A549 (cell line): ENCODE results near the gene HLA-DMB. TPM values are rescaled to one million over a fixed set of nuclear protein-coding genes. Genes with fewer than 3 reads are reported as not detected.

ENCODE experiments used
- ATAC-seq, 2 experiments: fragments of 200-7000 bp in 1 of 2; fragments of >200 bp in 1 of 2; cut with Nextera tagmentation in 1 of 2; cut with Tn5 transposase in 1 of 2; 3 replicates each; pipeline versions ENCODE4 v1.8.0 to v1.9.1; 2018 to 2020; ENCODE audit warnings: mild to moderate bottlenecking in 1 of 2, moderate library complexity in 1 of 2
- CTCF ChIA-PET: fragments of 300-600 bp; sonication (Branson Sonifier 250); formaldehyde crosslinking; extraction: SDS; loops from one replicate; lab custom pipeline; 2021; ENCODE audit warnings: antibody characterized with exemption, inconsistent platforms; lab: Yijun Ruan, JAX
- POLR2A ChIA-PET: fragments of 350-600 bp; formaldehyde crosslinking; extraction: SDS; loops from one replicate; lab custom pipeline; 2021; ENCODE audit warnings: antibody characterized with exemption, inconsistent platforms; lab: Yijun Ruan, JAX
- DNase-seq, 2 experiments: peaks; one replicate each; pipeline versions ENCODE4 v3.0.0 to v3.0.0-alpha.2; 2011 to 2016; ENCODE audit warnings: low read depth in 1 of 2, low spot score in 1 of 2
- FAIRE-seq: peaks from 2 replicates; lab custom pipeline; 2011; peaks lifted over from hg19 to GRCh38; lab: Jason Lieb, UNC
- H3K27ac ChIP-seq, 2 experiments: fragments of >200 bp; sonication (Bioruptor Twin); formaldehyde crosslinking; 3 replicates each; pipeline ENCODE4 v1.5.1; 2016 to 2017
- H3K4me1 ChIP-seq: fragments of >200 bp; sonication (Bioruptor Twin); formaldehyde crosslinking; 3 replicates; pipeline ENCODE4 v1.6.1; 2016
- H3K4me2 ChIP-seq: fragments of >200 bp; sonication (Bioruptor Twin); formaldehyde crosslinking; 3 replicates; pipeline ENCODE4 v1.6.1; 2016
- H3K4me3 ChIP-seq: fragments of >200 bp; sonication (Bioruptor Twin); formaldehyde crosslinking; 3 replicates; pipeline ENCODE4 v1.5.1; 2016
- H3K9me3 ChIP-seq: fragments of >200 bp; sonication (Bioruptor Twin); formaldehyde crosslinking; 3 replicates; pipeline ENCODE4 v1.6.1; 2016
- CBX8 ChIP-seq: fragments of 200-600 bp; sonication (generic); IDR thresholded peaks from 2 replicates; pipeline ENCODE4 v1.6.1; 2016
- CEBPB ChIP-seq, 2 experiments: fragments of >200 bp in 1 of 2; sonication (Bioruptor Twin) in 1 of 2; formaldehyde crosslinking in 1 of 2; IDR thresholded peaks; 2 replicates each; pipeline ENCODE4 v1.6.1; 2012 to 2016
- CHD2 ChIP-seq: fragments of 150-350 bp; IDR thresholded peaks from 2 replicates; pipeline ENCODE4 v1.6.1; 2014; ENCODE audit warnings: low read length; ENCODE audit not compliant: partially characterized antibody
- EHF ChIP-seq: fragments of 250-450 bp; sonication (Bioruptor Pico); IDR thresholded peaks from 2 replicates; pipeline ENCODE4 v1.5.0; 2020; ENCODE audit warnings: mild to moderate bottlenecking
- EP300 ChIP-seq, 2 experiments: fragments of >200 bp; sonication (Bioruptor Twin); formaldehyde crosslinking; IDR thresholded peaks; 2 replicates in 1 of 2; 3 replicates in 1 of 2; pipeline ENCODE4 v1.6.1; 2016 to 2017
- FOSL2 ChIP-seq, 2 experiments: fragments of 450-650 bp in 1 of 2; fragments of >200 bp in 1 of 2; sonication (Bioruptor Twin) in 1 of 2; formaldehyde crosslinking; IDR thresholded peaks; 2 replicates each; pipeline versions ENCODE4 v1.5.0 to v1.6.1; 2016 to 2020; ENCODE audit warnings: mild to moderate bottlenecking in 1 of 2, moderate library complexity in 1 of 2
- FOXS1 ChIP-seq: fragments of 250-450 bp; sonication (Bioruptor Pico); IDR thresholded peaks from 2 replicates; pipeline ENCODE4 v1.5.0; 2020; ENCODE audit warnings: mild to moderate bottlenecking, moderate library complexity
- GATA3 ChIP-seq: IDR thresholded peaks from 2 replicates; pipeline ENCODE4 v1.6.1; 2012; ENCODE audit warnings: borderline replicate concordance
- HEYL ChIP-seq: fragments of 250-450 bp; sonication (Bioruptor Pico); IDR thresholded peaks from 2 replicates; pipeline ENCODE4 v1.8.0; 2021; ENCODE audit warnings: mild to moderate bottlenecking, moderate library complexity
- HOXB13 ChIP-seq: fragments of 250-450 bp; sonication (Bioruptor Pico); IDR thresholded peaks from 2 replicates; pipeline ENCODE4 v1.5.0; 2020; ENCODE audit warnings: low read depth, mild to moderate bottlenecking, moderate library complexity
- JUNB ChIP-seq: fragments of >200 bp; sonication (Bioruptor Twin); formaldehyde crosslinking; IDR thresholded peaks from 2 replicates; pipeline ENCODE4 v1.6.1; 2016
- NR3C1 ChIP-seq: fragments of >200 bp; sonication (Bioruptor Twin); formaldehyde crosslinking; IDR thresholded peaks from 3 replicates; pipeline ENCODE4 v1.6.1; 2017
- POLR2A ChIP-seq: IDR thresholded peaks from 2 replicates; pipeline ENCODE4 v1.6.1; 2012; ENCODE audit warnings: mild to moderate bottlenecking, low read length
- RAD21 ChIP-seq, 2 experiments: fragments of >200 bp in 1 of 2; sonication (Bioruptor Twin) in 1 of 2; formaldehyde crosslinking in 1 of 2; IDR thresholded peaks in 1 of 2; conservative IDR thresholded peaks in 1 of 2; 2 replicates in 1 of 2; 3 replicates in 1 of 2; pipeline ENCODE4 v1.6.1; 2012 to 2018; ENCODE audit warnings: inconsistent platforms in 1 of 2
- RCOR1 ChIP-seq: fragments of 150-350 bp; IDR thresholded peaks from 2 replicates; pipeline ENCODE4 v1.6.1; 2014; ENCODE audit warnings: antibody characterized with exemption, low read length, low read depth
- RNF2 ChIP-seq: fragments of 200-600 bp; sonication (generic); IDR thresholded peaks from 2 replicates; pipeline ENCODE4 v1.6.1; 2016; ENCODE audit warnings: low read depth, mild to moderate bottlenecking, antibody characterized with exemption, moderate library complexity, borderline replicate concordance
- ZFP36 ChIP-seq: fragments of 450-650 bp; IDR thresholded peaks from 2 replicates; pipeline ENCODE4 v1.6.1; 2014; ENCODE audit warnings: borderline replicate concordance; ENCODE audit not compliant: partially characterized antibody
- ZNF302 ChIP-seq: fragments of 250-450 bp; sonication (Bioruptor Pico); IDR thresholded peaks from 2 replicates; pipeline ENCODE4 v1.9.0; 2021; ENCODE audit warnings: inconsistent platforms, mild to moderate bottlenecking, moderate library complexity
- ZSCAN20 ChIP-seq: fragments of 250-450 bp; sonication (Bioruptor Pico); IDR thresholded peaks from 2 replicates; pipeline ENCODE4 v1.8.0; 2022; ENCODE audit warnings: mild to moderate bottlenecking, moderate library complexity
- WGBS: methylation state at CpG from one replicate; pipeline ENCODE4 v1.1.6; 2017; ENCODE audit errors: missing lambda C conversion rate; 5-methylcytosine and 5-hydroxymethylcytosine counted together
- polyA plus RNA-seq, 4 experiments: library from polyadenylated mRNA; depleted of rRNA in 3 of 4; stranded (reverse); fragments of >200 nt; fragmentation: RNase III in 1 of 4; extraction: RNeasy Plus Mini Kit Qiagen cat#74134 plus additional on column Dnase treatment in 1 of 4; gene quantifications; 2 replicates in 3 of 4; 3 replicates in 1 of 4; pipeline ENCODE4 v1.2.3, GENCODE V29; 2011 to 2017
- TF ChIP-seq, protein P1 (sequence below): IDR thresholded peaks from 2 replicates; pipeline ENCODE4 v1.6.1; 2012; ENCODE audit warnings: low read depth, borderline replicate concordance
- TF ChIP-seq, protein P2 (sequence below): fragments of 200-600 bp; sonication (generic); IDR thresholded peaks from 2 replicates; pipeline ENCODE4 v1.6.1; 2016; ENCODE audit warnings: antibody characterized with exemption, mild to moderate bottlenecking, moderate library complexity
- TF ChIP-seq, protein P3 (sequence below): fragments of 250-450 bp; sonication (Bioruptor Pico); IDR thresholded peaks from 2 replicates; pipeline ENCODE4 v1.5.0; 2020; ENCODE audit warnings: low read depth, mild to moderate bottlenecking, moderate library complexity
- TF ChIP-seq, protein P4 (sequence below): IDR thresholded peaks from 2 replicates; pipeline ENCODE4 v1.6.1; 2012
- TF ChIP-seq, protein P5 (sequence below): fragments of 250-450 bp; sonication (Bioruptor Pico); IDR thresholded peaks from 2 replicates; pipeline ENCODE4 v1.5.0; 2021; ENCODE audit warnings: mild to moderate bottlenecking, moderate library complexity, borderline replicate concordance
- TF ChIP-seq, protein P6 (sequence below): fragments of >200 bp; sonication (Bioruptor Twin); formaldehyde crosslinking; IDR thresholded peaks from 3 replicates; pipeline ENCODE4 v1.6.1; 2016
- TF ChIP-seq, protein P7 (sequence below): IDR thresholded peaks from 2 replicates; pipeline ENCODE4 v1.6.1; 2012

Gene HLA-DMB
- polyA plus RNA-seq, 2 of the 4 experiments (the other 2 are of a cell fraction): 3.7 to 14.3 TPM

DNA sequence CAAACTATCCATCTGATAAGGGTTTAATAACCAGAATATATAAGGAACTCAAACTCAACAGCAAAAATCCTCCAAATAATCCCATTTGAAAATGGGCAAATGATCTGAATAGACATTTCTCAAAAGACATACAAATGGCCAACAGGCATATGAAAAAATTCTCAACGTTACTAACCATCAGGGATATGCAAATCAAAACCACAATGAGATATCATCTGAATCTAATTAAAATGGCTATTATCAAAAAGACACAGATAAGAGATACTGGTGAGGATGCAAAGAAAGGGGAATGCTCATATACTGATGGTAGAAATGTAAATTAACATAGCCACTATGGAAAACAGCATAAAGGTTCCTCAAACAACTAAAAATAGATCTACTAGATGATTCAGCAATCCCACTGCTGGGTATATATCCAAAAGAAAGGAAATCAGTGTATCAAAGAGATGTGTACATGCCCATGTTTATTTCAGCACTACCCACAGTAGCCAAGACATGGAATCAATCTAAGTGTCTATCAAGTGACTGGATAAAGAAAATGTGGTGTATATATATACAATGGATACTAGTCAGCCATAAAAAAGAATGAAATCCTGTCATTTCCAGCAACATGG, 21.5 kb upstream of the HLA-DMB start:
- TF ChIP-seq ZSCAN20 (CRISPR knock-in tag): no peak
- no peak for TF ChIP-seq CBX8
- TF ChIP-seq EP300 (IDR thresholded peaks at IDR 0.05): no peak
- TF ChIP-seq, protein P1, sequence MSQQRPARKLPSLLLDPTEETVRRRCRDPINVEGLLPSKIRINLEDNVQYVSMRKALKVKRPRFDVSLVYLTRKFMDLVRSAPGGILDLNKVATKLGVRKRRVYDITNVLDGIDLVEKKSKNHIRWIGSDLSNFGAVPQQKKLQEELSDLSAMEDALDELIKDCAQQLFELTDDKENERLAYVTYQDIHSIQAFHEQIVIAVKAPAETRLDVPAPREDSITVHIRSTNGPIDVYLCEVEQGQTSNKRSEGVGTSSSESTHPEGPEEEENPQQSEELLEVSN: no peak
- no peak for TF ChIP-seq ZNF302 (CRISPR knock-in tag)
- no peak for TF ChIP-seq FOXS1 (CRISPR knock-in tag)
- TF ChIP-seq RAD21 (conservative IDR thresholded peaks at IDR 0.05 in 1 of 2, IDR thresholded peaks at IDR 0.05 in 1 of 2): no peak
- TF ChIP-seq POLR2A: no peak
- no peak for TF ChIP-seq HEYL (CRISPR knock-in tag)
- no peak for TF ChIP-seq JUNB
- TF ChIP-seq, protein P2, sequence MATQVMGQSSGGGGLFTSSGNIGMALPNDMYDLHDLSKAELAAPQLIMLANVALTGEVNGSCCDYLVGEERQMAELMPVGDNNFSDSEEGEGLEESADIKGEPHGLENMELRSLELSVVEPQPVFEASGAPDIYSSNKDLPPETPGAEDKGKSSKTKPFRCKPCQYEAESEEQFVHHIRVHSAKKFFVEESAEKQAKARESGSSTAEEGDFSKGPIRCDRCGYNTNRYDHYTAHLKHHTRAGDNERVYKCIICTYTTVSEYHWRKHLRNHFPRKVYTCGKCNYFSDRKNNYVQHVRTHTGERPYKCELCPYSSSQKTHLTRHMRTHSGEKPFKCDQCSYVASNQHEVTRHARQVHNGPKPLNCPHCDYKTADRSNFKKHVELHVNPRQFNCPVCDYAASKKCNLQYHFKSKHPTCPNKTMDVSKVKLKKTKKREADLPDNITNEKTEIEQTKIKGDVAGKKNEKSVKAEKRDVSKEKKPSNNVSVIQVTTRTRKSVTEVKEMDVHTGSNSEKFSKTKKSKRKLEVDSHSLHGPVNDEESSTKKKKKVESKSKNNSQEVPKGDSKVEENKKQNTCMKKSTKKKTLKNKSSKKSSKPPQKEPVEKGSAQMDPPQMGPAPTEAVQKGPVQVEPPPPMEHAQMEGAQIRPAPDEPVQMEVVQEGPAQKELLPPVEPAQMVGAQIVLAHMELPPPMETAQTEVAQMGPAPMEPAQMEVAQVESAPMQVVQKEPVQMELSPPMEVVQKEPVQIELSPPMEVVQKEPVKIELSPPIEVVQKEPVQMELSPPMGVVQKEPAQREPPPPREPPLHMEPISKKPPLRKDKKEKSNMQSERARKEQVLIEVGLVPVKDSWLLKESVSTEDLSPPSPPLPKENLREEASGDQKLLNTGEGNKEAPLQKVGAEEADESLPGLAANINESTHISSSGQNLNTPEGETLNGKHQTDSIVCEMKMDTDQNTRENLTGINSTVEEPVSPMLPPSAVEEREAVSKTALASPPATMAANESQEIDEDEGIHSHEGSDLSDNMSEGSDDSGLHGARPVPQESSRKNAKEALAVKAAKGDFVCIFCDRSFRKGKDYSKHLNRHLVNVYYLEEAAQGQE: no peak
- TF ChIP-seq NR3C1: no peak
- TF ChIP-seq GATA3: no peak
- no peak for TF ChIP-seq CHD2
- TF ChIP-seq, protein P3, sequence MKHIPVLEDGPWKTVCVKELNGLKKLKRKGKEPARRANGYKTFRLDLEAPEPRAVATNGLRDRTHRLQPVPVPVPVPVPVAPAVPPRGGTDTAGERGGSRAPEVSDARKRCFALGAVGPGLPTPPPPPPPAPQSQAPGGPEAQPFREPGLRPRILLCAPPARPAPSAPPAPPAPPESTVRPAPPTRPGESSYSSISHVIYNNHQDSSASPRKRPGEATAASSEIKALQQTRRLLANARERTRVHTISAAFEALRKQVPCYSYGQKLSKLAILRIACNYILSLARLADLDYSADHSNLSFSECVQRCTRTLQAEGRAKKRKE (CRISPR knock-in tag): no peak
- TF ChIP-seq, protein P4, sequence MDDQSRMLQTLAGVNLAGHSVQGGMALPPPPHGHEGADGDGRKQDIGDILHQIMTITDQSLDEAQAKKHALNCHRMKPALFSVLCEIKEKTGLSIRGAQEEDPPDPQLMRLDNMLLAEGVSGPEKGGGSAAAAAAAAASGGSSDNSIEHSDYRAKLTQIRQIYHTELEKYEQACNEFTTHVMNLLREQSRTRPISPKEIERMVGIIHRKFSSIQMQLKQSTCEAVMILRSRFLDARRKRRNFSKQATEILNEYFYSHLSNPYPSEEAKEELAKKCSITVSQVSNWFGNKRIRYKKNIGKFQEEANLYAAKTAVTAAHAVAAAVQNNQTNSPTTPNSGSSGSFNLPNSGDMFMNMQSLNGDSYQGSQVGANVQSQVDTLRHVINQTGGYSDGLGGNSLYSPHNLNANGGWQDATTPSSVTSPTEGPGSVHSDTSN: no peak
- no peaks in the 10 kb centered on the region for H3K9me3 ChIP-seq
- no peak overlapping the region for H3K27ac ChIP-seq
- ChIA-PET CTCF (interaction anchor here (1.0 to 2.2 kb wide), 4 partner anchors 9 to 29 kb away, joined by 3 to 12 read pairs (median 5); partner anchors contain the start of gene HLA-DMA), POLR2A (no interaction called here)
- peaks cover 16% of the 10 kb centered on the region for H3K4me1 ChIP-seq
- H3K4me2 ChIP-seq: no peak overlapping the region
- FAIRE-seq (no peak), ATAC-seq (no peak), DNase-seq (no peak)
- 78% methylated on average over 1 of the region's 1 CpG for WGBS
- no peak overlapping the region for H3K4me3 ChIP-seq

DNA sequence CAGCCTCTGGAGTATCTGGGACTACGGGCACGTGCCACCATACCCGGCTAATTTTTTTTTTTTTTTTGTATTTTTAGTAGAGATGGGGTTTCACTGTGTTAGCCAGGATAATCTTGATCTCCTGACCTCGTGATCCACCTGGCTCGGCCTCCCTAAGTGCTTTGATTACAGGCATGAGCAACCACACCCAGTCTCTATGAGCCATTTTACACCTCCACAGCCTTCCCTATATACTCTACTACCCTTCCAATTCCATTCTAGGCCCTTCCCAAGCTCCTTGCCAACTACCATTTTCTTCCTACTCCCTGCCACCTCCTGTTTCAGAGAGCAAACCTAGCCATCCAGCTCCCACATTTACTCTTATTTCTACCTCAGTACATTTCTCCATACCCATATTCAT, 19.7 kb upstream of the HLA-DMB start:
- Histone ChIP-seq H3K9me3 (no peaks in the 10 kb centered on the region), H3K27ac (no peak overlapping the region), H3K4me3 (no peak overlapping the region), H3K4me1 (no peaks in the 10 kb centered on the region; the same call in 2 of the 3 replicates), H3K4me2 (no peak overlapping the region)
- DNase-seq: no peak
- WGBS: 93% methylated on average over 5 of the region's 5 CpGs
- ATAC-seq: no peak
- CTCF ChIA-PET: no interaction called here
- no peak for FAIRE-seq
- POLR2A ChIA-PET: no interaction called here
- TF ChIP-seq EHF: no peak
- no peak for TF ChIP-seq ZFP36
- no peak for TF ChIP-seq RCOR1
- no peak for TF ChIP-seq CEBPB (IDR thresholded peaks at IDR 0.05)
- TF ChIP-seq, protein P5, sequence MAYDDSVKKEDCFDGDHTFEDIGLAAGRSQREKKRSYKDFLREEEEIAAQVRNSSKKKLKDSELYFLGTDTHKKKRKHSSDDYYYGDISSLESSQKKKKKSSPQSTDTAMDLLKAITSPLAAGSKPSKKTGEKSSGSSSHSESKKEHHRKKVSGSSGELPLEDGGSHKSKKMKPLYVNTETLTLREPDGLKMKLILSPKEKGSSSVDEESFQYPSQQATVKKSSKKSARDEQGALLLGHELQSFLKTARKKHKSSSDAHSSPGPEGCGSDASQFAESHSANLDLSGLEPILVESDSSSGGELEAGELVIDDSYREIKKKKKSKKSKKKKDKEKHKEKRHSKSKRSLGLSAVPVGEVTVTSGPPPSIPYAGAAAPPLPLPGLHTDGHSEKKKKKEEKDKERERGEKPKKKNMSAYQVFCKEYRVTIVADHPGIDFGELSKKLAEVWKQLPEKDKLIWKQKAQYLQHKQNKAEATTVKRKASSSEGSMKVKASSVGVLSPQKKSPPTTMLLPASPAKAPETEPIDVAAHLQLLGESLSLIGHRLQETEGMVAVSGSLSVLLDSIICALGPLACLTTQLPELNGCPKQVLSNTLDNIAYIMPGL: no peak
- TF ChIP-seq HOXB13: no peak
- no peak for TF ChIP-seq FOSL2 (IDR thresholded peaks at IDR 0.05)
- TF ChIP-seq FOSL2 (CRISPR knock-in tag; IDR thresholded peaks at IDR 0.05): no peak
- TF ChIP-seq, protein P6, sequence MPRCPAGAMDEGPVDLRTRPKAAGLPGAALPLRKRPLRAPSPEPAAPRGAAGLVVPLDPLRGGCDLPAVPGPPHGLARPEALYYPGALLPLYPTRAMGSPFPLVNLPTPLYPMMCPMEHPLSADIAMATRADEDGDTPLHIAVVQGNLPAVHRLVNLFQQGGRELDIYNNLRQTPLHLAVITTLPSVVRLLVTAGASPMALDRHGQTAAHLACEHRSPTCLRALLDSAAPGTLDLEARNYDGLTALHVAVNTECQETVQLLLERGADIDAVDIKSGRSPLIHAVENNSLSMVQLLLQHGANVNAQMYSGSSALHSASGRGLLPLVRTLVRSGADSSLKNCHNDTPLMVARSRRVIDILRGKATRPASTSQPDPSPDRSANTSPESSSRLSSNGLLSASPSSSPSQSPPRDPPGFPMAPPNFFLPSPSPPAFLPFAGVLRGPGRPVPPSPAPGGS: no peak
- TF ChIP-seq FOXS1 (CRISPR knock-in tag): no peak
- TF ChIP-seq, protein P7, sequence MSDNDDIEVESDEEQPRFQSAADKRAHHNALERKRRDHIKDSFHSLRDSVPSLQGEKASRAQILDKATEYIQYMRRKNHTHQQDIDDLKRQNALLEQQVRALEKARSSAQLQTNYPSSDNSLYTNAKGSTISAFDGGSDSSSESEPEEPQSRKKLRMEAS: no peak
- no peak for TF ChIP-seq RNF2
- no peak for TF ChIP-seq EP300 (IDR thresholded peaks at IDR 0.05)
